Fibroblast of lung (primary cell): ENCODE results near the gene ENPEP. TPM values are rescaled to one million over a fixed set of nuclear protein-coding genes. Genes with fewer than 3 reads are reported as not detected.

Experiments used
- polyA plus RNA-seq, 2 donors: library from polyadenylated mRNA; depleted of rRNA in 1 of 2; stranded (reverse) in 1 of 2; unstranded in 1 of 2; fragments of >200 nt; gene quantifications; 2 replicates each; pipeline ENCODE4 v1.2.1, GENCODE V29; 2011 to 2012; ENCODE audit warnings: missing spikeins in 1 of 2
- total RNA-seq: library from RNA; depleted of rRNA; stranded (reverse); fragments of >200 nt; gene quantifications from 2 replicates; pipeline ENCODE4 v1.2.1, GENCODE V29; 2014

The ENPEP gene
- total and polyA plus RNA-seq, 2 donors (not counting 1 experiment from before 2014, with no cell fraction given) = 0.28 TPM; not detected in 1

Other genes starting within 250 kb of the ENPEP start
- 0.26 and 0.33 TPM in 2 replicates for gene PITX2, start 146.9 kb downstream of the ENPEP start, total RNA-seq
- gene PITX2, start 146.9 kb downstream of the ENPEP start, polyA plus RNA-seq = 0.40 and 0.41 TPM in 2 replicates